Keratinocyte (primary cell): ENCODE data around the gene CLIP4.

Source experiments
- CTCF ChIP-seq, 3 experiments: IDR thresholded peaks in 1 of 3; conservative IDR thresholded peaks in 1 of 3; optimal IDR thresholded peaks in 1 of 3; 2 replicates in 2 of 3; 3 replicates in 1 of 3; pipeline versions ENCODE3 to v1.5.1; 2011; ENCODE audit warnings: low read length in 3 of 3, mild to moderate bottlenecking in 3 of 3, moderate library complexity in 2 of 3, control low read depth in 1 of 3, inconsistent platforms in 1 of 3; ENCODE audit not compliant: insufficient read depth in 2 of 3; ENCODE audit errors: extremely low read depth in 1 of 3
- EZH2 ChIP-seq: IDR thresholded peaks from one replicate; pipeline ENCODE4 v1.6.1; 2012; ENCODE audit warnings: inconsistent platforms, mild to moderate bottlenecking, low read length, moderate library complexity

DNA sequence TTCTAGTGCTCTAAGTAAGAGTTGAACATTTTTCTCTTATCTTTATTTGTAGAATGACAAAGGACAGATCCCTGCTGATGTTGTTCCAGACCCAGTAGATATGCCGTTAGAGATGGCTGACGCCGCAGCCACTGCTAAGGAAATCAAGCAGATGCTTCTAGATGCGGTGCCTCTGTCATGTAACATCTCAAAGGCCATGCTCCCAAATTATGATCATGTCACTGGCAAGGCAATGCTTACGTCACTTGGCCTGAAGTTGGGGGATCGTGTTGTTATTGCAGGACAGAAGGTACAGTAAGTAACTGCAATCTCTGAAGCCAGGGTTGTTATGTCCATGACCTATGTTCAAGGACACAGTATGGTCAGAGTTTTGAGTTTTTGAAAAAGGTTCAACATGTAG lies 28.4 kb downstream of the CLIP4 start:
- TF ChIP-seq CTCF (optimal IDR thresholded peaks at IDR 0.05 in 1 of 3, IDR thresholded peaks at IDR 0.05 in 1 of 3, conservative IDR thresholded peaks at IDR 0.05 in 1 of 3; ENCODE audit: extremely low read depth in 1 of 3, insufficient read depth in 2 of 3, low read length in 3 of 3) = no peak
- no peak for TF ChIP-seq EZH2
